ENCODE measurements around the gene ACSL5. TPM values are rescaled to one million over a fixed set of nuclear protein-coding genes. Genes with fewer than 3 reads are reported as not detected.

The ACSL5 gene
- total and polyA plus RNA-seq, 10 of the 15 experiments (the other 5 are each of a cell fraction or from before 2014, with no cell fraction given) = 22.3 to 57.0 (median 46.4) TPM

DNA sequence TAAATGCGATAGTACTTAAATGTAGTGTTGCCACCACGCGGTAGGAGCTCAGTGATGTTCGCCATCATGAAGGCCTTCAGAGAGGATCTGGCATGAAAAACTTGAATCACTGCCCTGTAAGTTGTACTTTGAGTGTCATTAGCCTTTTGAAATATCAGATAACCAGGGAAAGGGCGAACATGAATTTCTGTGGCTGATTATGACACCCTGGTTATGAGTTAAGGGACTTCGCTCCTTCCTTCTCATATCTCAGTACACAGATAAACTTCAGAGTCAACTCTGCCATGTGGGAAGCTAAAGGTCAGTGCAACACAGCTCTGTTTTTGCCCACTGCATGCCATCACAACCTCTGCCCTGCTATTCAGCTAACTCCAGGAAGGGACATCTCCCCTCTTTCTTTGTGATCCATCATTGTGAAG is 8.9 kb upstream of the ACSL5 start (continued):
- TF ChIP-seq, protein P1, sequence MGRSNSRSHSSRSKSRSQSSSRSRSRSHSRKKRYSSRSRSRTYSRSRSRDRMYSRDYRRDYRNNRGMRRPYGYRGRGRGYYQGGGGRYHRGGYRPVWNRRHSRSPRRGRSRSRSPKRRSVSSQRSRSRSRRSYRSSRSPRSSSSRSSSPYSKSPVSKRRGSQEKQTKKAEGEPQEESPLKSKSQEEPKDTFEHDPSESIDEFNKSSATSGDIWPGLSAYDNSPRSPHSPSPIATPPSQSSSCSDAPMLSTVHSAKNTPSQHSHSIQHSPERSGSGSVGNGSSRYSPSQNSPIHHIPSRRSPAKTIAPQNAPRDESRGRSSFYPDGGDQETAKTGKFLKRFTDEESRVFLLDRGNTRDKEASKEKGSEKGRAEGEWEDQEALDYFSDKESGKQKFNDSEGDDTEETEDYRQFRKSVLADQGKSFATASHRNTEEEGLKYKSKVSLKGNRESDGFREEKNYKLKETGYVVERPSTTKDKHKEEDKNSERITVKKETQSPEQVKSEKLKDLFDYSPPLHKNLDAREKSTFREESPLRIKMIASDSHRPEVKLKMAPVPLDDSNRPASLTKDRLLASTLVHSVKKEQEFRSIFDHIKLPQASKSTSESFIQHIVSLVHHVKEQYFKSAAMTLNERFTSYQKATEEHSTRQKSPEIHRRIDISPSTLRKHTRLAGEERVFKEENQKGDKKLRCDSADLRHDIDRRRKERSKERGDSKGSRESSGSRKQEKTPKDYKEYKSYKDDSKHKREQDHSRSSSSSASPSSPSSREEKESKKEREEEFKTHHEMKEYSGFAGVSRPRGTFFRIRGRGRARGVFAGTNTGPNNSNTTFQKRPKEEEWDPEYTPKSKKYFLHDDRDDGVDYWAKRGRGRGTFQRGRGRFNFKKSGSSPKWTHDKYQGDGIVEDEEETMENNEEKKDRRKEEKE (IDR thresholded peaks at IDR 0.05) = no peak
- TF ChIP-seq EP300 (IDR thresholded peaks at IDR 0.05; ENCODE audit: borderline replicate concordance in 1 of 2, control insufficient read depth in 1 of 2, low read depth in 2 of 2, low read length in 2 of 2) = no peak

DNA sequence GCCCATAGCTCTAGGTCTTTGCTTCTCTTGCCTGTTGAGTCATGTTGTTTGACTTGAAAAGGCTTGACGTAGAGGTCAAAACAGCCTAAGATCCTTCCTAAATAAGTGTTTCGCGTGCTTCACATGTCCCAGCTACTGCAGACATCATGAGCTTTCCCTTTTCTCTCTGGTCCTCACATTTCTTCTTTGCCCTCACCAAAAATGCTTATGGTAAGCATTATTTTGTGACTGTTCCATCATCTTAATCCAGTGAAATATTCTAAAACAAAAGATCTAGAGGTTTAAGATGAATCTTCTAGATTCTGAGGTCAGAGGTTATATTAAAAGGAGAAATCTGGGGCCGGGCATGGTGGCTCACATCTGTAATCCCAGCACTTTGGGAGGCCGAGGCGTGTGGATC is 8.5 kb upstream of the ACSL5 start:
- POLR2A ChIA-PET = no interaction called here
- SMC1A ChIA-PET (ENCODE audit: uncharacterized antibody, unreplicated experiment) = interaction anchor here (1.0 to 2.4 kb wide), 4 partner anchors 10 to 94 kb away, joined by 3 to 7 read pairs (median 4); no protein-coding TSS in a partner anchor
- 79% methylated on average over 5 of the region's 6 CpGs for WGBS (ENCODE audit: insufficient coverage, insufficient replicate concordance, low lambda C conversion rate, missing lambda C conversion rate)
- no peaks in the 10 kb centered on the region for H3K36me3 ChIP-seq (ENCODE audit: control insufficient read depth in 2 of 2, insufficient read depth in 2 of 2, low read length in 1 of 2)
- H3K27me3 ChIP-seq (replicated peaks in 1 of 2; ENCODE audit: control insufficient read depth in 2 of 2, insufficient read depth in 2 of 2, low read length in 1 of 2) = no peaks in the 10 kb centered on the region
- no peaks in the 10 kb centered on the region for H4K20me1 ChIP-seq (ENCODE audit: control insufficient read depth, insufficient read depth)
- no peak overlapping the region for H3K4me3 ChIP-seq
- H3K9ac ChIP-seq (ENCODE audit: control insufficient read depth, insufficient read depth, low read length) = no peak overlapping the region
- no peak overlapping the region for H3K4me2 ChIP-seq (ENCODE audit: control insufficient read depth, insufficient read depth)
- intact Hi-C loops (cut with micrococcal nuclease; ENCODE audit: unreplicated experiment) (no loop called here), in situ Hi-C loops (cut with MboI) (no loop called here)
- no peaks in the 10 kb centered on the region for H3K4me1 ChIP-seq (ENCODE audit: control insufficient read depth, insufficient read depth, low read length)
- RAD21 ChIA-PET (ENCODE audit: unreplicated experiment) = no interaction called here
- no peaks in the 10 kb centered on the region for H3K9me3 ChIP-seq (replicated peaks; ENCODE audit: control insufficient read depth, insufficient read depth, low read length)
- TF ChIP-seq NFYA (IDR thresholded peaks at IDR 0.05; ENCODE audit: borderline replicate concordance, low read depth, low read length) (no peak), PAX8 (IDR thresholded peaks at IDR 0.05) (no peak), YBX1 (IDR thresholded peaks at IDR 0.05) (no peak)
- ATAC-seq (no peak), FAIRE-seq (no peak), DNase-seq (ENCODE audit: low read depth, low spot score) (no peak)
- no peaks in the 10 kb centered on the region for H3K79me2 ChIP-seq (ENCODE audit: control insufficient read depth, insufficient read depth, low read length)
- H2AFZ ChIP-seq (ENCODE audit: control insufficient read depth, low read depth, low read length) = no peak overlapping the region
- CTCF ChIA-PET = interaction anchor here (0.8 to 2.5 kb wide), 4 partner anchors 9 to 1198 kb away, joined by 3 to 8 read pairs (median 4); partner anchors contain the start of gene ACSL5
- no peak overlapping the region for H3K27ac ChIP-seq (ENCODE audit: control insufficient read depth, insufficient read depth)
- BruUV-seq (replicated peaks) = no TSS peak

Measured in GM12878 (cell line).